HepG2 (cell line): ENCODE results near the gene PPP1CB. TPM values are rescaled to one million over a fixed set of nuclear protein-coding genes. Genes with fewer than 3 reads are reported as not detected.

Experiments used
- ATAC-seq: fragments of 200-7000 bp; cut with Tn5 transposase; 3 replicates; pipeline ENCODE4 v1.9.1; 2020; ENCODE audit warnings: mild to moderate bottlenecking, moderate library complexity
- BruUV-seq: library from RNA; stranded (reverse); fragments of 400-500 nt; replicated peaks from 2 replicates; lab custom pipeline; 2021; lab: Mats Ljungman, UMichigan
- CTCF ChIA-PET: fragments of 300-600 bp; formaldehyde crosslinking; extraction: SDS; loops from one replicate; lab custom pipeline; 2021; ENCODE audit warnings: low total read pairs, inconsistent platforms, low intra/inter-chr PET ratio; lab: Yijun Ruan, JAX
- POLR2A ChIA-PET: fragments of 350-600 bp; sonication (Branson Sonifier 250); formaldehyde crosslinking; loops from one replicate; lab custom pipeline; 2020; ENCODE audit warnings: antibody characterized with exemption, inconsistent platforms; lab: Yijun Ruan, JAX
- DNase-seq: peaks from one replicate; pipeline ENCODE4 v3.0.0-alpha.2; 2015; ENCODE audit warnings: low spot score
- FAIRE-seq: peaks from 3 replicates; lab custom pipeline; 2011; peaks lifted over from hg19 to GRCh38; lab: Jason Lieb, UNC
- H2AFZ ChIP-seq: one replicate; pipeline ENCODE4 v1.6.1; 2011; ENCODE audit warnings: low read length, inconsistent platforms
- H3K27ac ChIP-seq: fragments of 300-600 bp; 3 replicates; pipeline ENCODE4 v1.8.0; 2011; ENCODE audit warnings: mixed run types, mild to moderate bottlenecking, mixed read lengths, low read length, inconsistent platforms; ENCODE audit not compliant: insufficient read depth; ENCODE audit errors: extremely low read length
- H3K27me3 ChIP-seq, 2 experiments: fragments of 200-600 bp in 1 of 2; 2 replicates in 1 of 2; 3 replicates in 1 of 2; pipeline versions ENCODE4 v1.6.0 to v1.8.0; 2011; ENCODE audit warnings: low read length in 2 of 2, mild to moderate bottlenecking in 2 of 2, moderate library complexity in 2 of 2, inconsistent platforms in 1 of 2; ENCODE audit not compliant: insufficient read depth in 2 of 2, control insufficient read depth in 1 of 2
- H3K36me3 ChIP-seq, 2 experiments: fragments of 200-600 bp in 1 of 2; replicated peaks in 1 of 2; 2 replicates in 1 of 2; 3 replicates in 1 of 2; pipeline versions ENCODE4 v1.5.1 to v1.8.0; 2011; ENCODE audit warnings: low read length in 2 of 2, inconsistent platforms in 1 of 2; ENCODE audit not compliant: insufficient read depth in 2 of 2, control insufficient read depth in 1 of 2
- H3K4me1 ChIP-seq: 2 replicates; pipeline ENCODE4 v1.5.1; 2012; ENCODE audit warnings: low read length, inconsistent platforms; ENCODE audit not compliant: insufficient read depth
- H3K4me2 ChIP-seq: 2 replicates; pipeline ENCODE4 v1.6.0; 2011; ENCODE audit warnings: low read depth, low read length, inconsistent platforms
- H3K4me3 ChIP-seq, 3 experiments: fragments of 200-600 bp in 1 of 3; sonication (generic), shearing (Covaris generic) in 1 of 3; replicated peaks in 1 of 3; 2 replicates each; pipeline ENCODE4 v1.5.1; 2011 to 2016; ENCODE audit warnings: low read length in 3 of 3, inconsistent platforms in 2 of 3, low read depth in 2 of 3, mild to moderate bottlenecking in 2 of 3, control low read depth in 1 of 3, mixed read lengths in 1 of 3; ENCODE audit not compliant: insufficient read depth in 1 of 3
- H3K79me2 ChIP-seq: one replicate; pipeline ENCODE4 v1.6.1; 2011; ENCODE audit warnings: low read length, inconsistent platforms; ENCODE audit not compliant: insufficient read depth
- H3K9ac ChIP-seq: 2 replicates; pipeline ENCODE4 v1.6.0; 2011; ENCODE audit warnings: mild to moderate bottlenecking, low read depth, low read length, inconsistent platforms; ENCODE audit not compliant: insufficient read depth
- H3K9me3 ChIP-seq: 2 replicates; pipeline ENCODE4 v1.5.1; 2012; ENCODE audit warnings: mild to moderate bottlenecking, low read length
- H4K20me1 ChIP-seq: 2 replicates; pipeline ENCODE4 v1.6.0; 2011; ENCODE audit warnings: inconsistent platforms, mild to moderate bottlenecking, low read length, moderate library complexity; ENCODE audit not compliant: insufficient read depth
- CC2D1A ChIP-seq: sonication (generic); formaldehyde crosslinking; IDR thresholded peaks from 2 replicates; pipeline ENCODE4 v1.8.1; 2023; ENCODE audit warnings: mild to moderate bottlenecking, missing genetic modification reagents
- ETS1 ChIP-seq: sonication (generic); formaldehyde crosslinking; IDR thresholded peaks from 2 replicates; pipeline ENCODE4 v1.4.0; 2020; ENCODE audit warnings: missing genetic modification reagents
- HOXA5 ChIP-seq: sonication (generic); formaldehyde crosslinking; IDR thresholded peaks from 2 replicates; pipeline ENCODE4 v1.4.0; 2020; ENCODE audit warnings: missing genetic modification reagents
- HOXD1 ChIP-seq: sonication (generic); formaldehyde crosslinking; IDR thresholded peaks from 2 replicates; pipeline ENCODE4 v1.5.0; 2020; ENCODE audit warnings: missing genetic modification reagents
- MAX ChIP-seq: IDR thresholded peaks from 2 replicates; pipeline ENCODE4 v1.6.1; 2012; ENCODE audit warnings: inconsistent platforms
- MIXL1 ChIP-seq: IDR thresholded peaks from 2 replicates; pipeline ENCODE4 v1.6.1; 2016
- POLR2AphosphoS5 ChIP-seq: IDR thresholded peaks from 2 replicates; pipeline ENCODE4 v1.6.1; 2012; ENCODE audit warnings: low read depth, low read length
- RARA ChIP-seq: IDR thresholded peaks from 2 replicates; pipeline ENCODE4 v1.6.1; 2016; ENCODE audit warnings: missing genetic modification reagents, missing compliant biosample characterization
- REPIN1 ChIP-seq: sonication (generic); formaldehyde crosslinking; IDR thresholded peaks from 2 replicates; pipeline ENCODE4 v1.8.0; 2022; ENCODE audit warnings: missing genetic modification reagents, low read depth, mild to moderate bottlenecking, borderline replicate concordance
- RERE ChIP-seq: IDR thresholded peaks from 2 replicates; pipeline ENCODE4 v1.6.1; 2016; ENCODE audit warnings: low read depth, missing genetic modification reagents, missing compliant biosample characterization
- TAF1 ChIP-seq: sonication (generic); formaldehyde crosslinking; IDR thresholded peaks from 2 replicates; pipeline ENCODE4 v1.4.0; 2020; ENCODE audit warnings: missing genetic modification reagents
- TFDP2 ChIP-seq: sonication (generic); formaldehyde crosslinking; IDR thresholded peaks from 2 replicates; pipeline ENCODE4 v1.4.0; 2020; ENCODE audit warnings: missing genetic modification reagents
- THRA ChIP-seq: sonication (generic); formaldehyde crosslinking; IDR thresholded peaks from 2 replicates; pipeline ENCODE4 v1.4.0; 2020; ENCODE audit warnings: missing genetic modification reagents, borderline replicate concordance
- ZC3H13 ChIP-seq: sonication (generic); formaldehyde crosslinking; IDR thresholded peaks from 2 replicates; pipeline ENCODE4 v1.8.1; 2023; ENCODE audit warnings: mild to moderate bottlenecking, missing genetic modification reagents, moderate library complexity
- ZNF232 ChIP-seq: sonication (generic); formaldehyde crosslinking; IDR thresholded peaks from 2 replicates; pipeline ENCODE4 v1.4.0; 2020; ENCODE audit warnings: missing genetic modification reagents, borderline replicate concordance
- ZNF251 ChIP-seq: sonication (generic); formaldehyde crosslinking; IDR thresholded peaks from 2 replicates; pipeline ENCODE4 v1.9.0; 2021; ENCODE audit warnings: mild to moderate bottlenecking, missing genetic modification reagents
- ZNF282 ChIP-seq: fragments of 450-650 bp; IDR thresholded peaks from 2 replicates; pipeline ENCODE4 v1.6.1; 2018; ENCODE audit not compliant: partially characterized antibody
- ZNF3 ChIP-seq: IDR thresholded peaks from 2 replicates; pipeline ENCODE4 v1.7.0; 2017; ENCODE audit warnings: inconsistent platforms
- WGBS: methylation state at CpG from one replicate; pipeline ENCODE4 v1.1.6; 2017; ENCODE audit warnings: low lambda C conversion rate; 5-methylcytosine and 5-hydroxymethylcytosine counted together
- in situ Hi-C: cut with HindIII; loops from 2 replicates; pipeline ENCODE4 v1.10.0; 2017; ENCODE audit warnings: low pct_unique_long_range_greater_than_20kb; ENCODE audit not compliant: extremely low pct_ligation_motif_present
- intact Hi-C: fragments of 100-400 bp; cut with micrococcal nuclease; formaldehyde crosslinking; loops from one replicate; pipeline ENCODE4 v1.10.0; 2022; ENCODE audit not compliant: unreplicated experiment
- polyA plus RNA-seq, 8 experiments: library from polyadenylated mRNA; depleted of rRNA in 3 of 8; stranded (reverse) in 7 of 8; unstranded in 1 of 8; fragments of >200 nt; fragmentation: Illumina TruSeq in 4 of 8; extraction: Trizol in 4 of 8; gene quantifications; 2 replicates each; pipeline versions ENCODE4 v1.2.1 to v1.2.3, GENCODE V29; 2011 to 2016; ENCODE audit warnings: low read depth in 4 of 8, missing spikeins in 1 of 8, mixed read lengths in 1 of 8; ENCODE audit not compliant: insufficient read depth in 1 of 8
- total RNA-seq, 5 experiments: library from RNA; depleted of rRNA; stranded (reverse); fragments of >200 nt; fragmentation: Illumina TruSeq; extraction: Trizol; gene quantifications; 2 replicates each; pipeline ENCODE4 v1.2.3, GENCODE V29; 2016; ENCODE audit warnings: low read depth in 1 of 5

PPP1CB gene
- total and polyA plus RNA-seq, 2 of the 13 experiments (the other 11 are each of a cell fraction or from before 2014, with no cell fraction given), result 46.9 to 109 TPM

GRCh38 chr2:28702415-28702861 is 49.2 kb upstream of the PPP1CB start:
- CTCF ChIA-PET, result no interaction called here
- TF ChIP-seq THRA (CRISPR knock-in tag) (no peak), MAX (no peak), ETS1 (no peak), ZNF282 (no peak), TFDP2 (CRISPR knock-in tag) (no peak), ZNF3 (CRISPR knock-in tag) (no peak), ZNF251 (no peak), CC2D1A (CRISPR knock-in tag) (no peak), RERE (CRISPR knock-in tag) (no peak), HOXD1 (CRISPR knock-in tag) (no peak), RARA (CRISPR knock-in tag) (peak; percentile 97), TAF1 (CRISPR knock-in tag) (no peak), ZC3H13 (CRISPR knock-in tag) (no peak), HOXA5 (CRISPR knock-in tag) (no peak), MIXL1 (CRISPR knock-in tag) (no peak), POLR2AphosphoS5 (no peak), ZNF232 (CRISPR knock-in tag) (no peak), REPIN1 (CRISPR knock-in tag) (no peak)

More at GRCh38 chr2:28702415-28702861, 49.2 kb upstream of the PPP1CB start:
- intact Hi-C loops (no loop called here), in situ Hi-C loops (no loop called here)
- DNase-seq, result peak; percentile 58
- no TSS peak for BruUV-seq
- no peak overlapping the region for H2AFZ ChIP-seq
- ATAC-seq, result peak; percentile 90
- H3K9ac ChIP-seq, result no peak overlapping the region
- peaks cover 15% of the 10 kb centered on the region for H3K4me1 ChIP-seq
- H4K20me1 ChIP-seq, result no peaks in the 10 kb centered on the region
- no peak overlapping the region for H3K27ac ChIP-seq
- no peaks in the 10 kb centered on the region for H3K36me3 ChIP-seq
- POLR2A ChIA-PET, result interaction anchor here (1.5 kb wide), 1 partner anchor 81 kb away, joined by 3 read pairs; no protein-coding TSS in a partner anchor
- no peaks in the 10 kb centered on the region for H3K79me2 ChIP-seq
- peak; percentile 73 for FAIRE-seq
- WGBS, result 13% methylated on average over 3 of the region's 3 CpGs
- no peaks in the 10 kb centered on the region for H3K9me3 ChIP-seq
- H3K4me2 ChIP-seq, result no peak overlapping the region; the same call in 1 of the 2 replicates
- no peaks in the 10 kb centered on the region; a peak in 1 of 5 replicates for H3K27me3 ChIP-seq
- 0 out of 6 replicates have a peak overlapping the region, but pooled peaks of 1 of the 3 experiments have one; percentile 2 for H3K4me3 ChIP-seq
